H9 (cell line): Measurements from ENCODE around the gene ALDH1A1. TPM values are rescaled to one million over a fixed set of nuclear protein-coding genes. Genes with fewer than 3 reads are reported as not detected.

Source experiments
- DNase-seq: peaks from one replicate; pipeline ENCODE4 v3.0.0-alpha.2; 2017
- H2AFZ ChIP-seq: one replicate; pipeline ENCODE4 v1.6.1; 2013; ENCODE audit warnings: mild to moderate bottlenecking, low read length, control low read depth, moderate library complexity
- H2AK5ac ChIP-seq: 2 replicates; pipeline ENCODE4 v1.6.1; 2013; ENCODE audit warnings: low read length, control low read depth, mixed read lengths; ENCODE audit not compliant: insufficient read length
- H2BK120ac ChIP-seq: one replicate; pipeline ENCODE4 v1.6.1; 2013; ENCODE audit warnings: low read depth, mild to moderate bottlenecking, low read length, control low read depth, inconsistent platforms; ENCODE audit not compliant: poor library complexity, severe bottlenecking
- H2BK12ac ChIP-seq: 2 replicates; pipeline ENCODE4 v1.6.1; 2013; ENCODE audit warnings: low read length, control low read depth, mixed read lengths, low read depth; ENCODE audit not compliant: insufficient read length
- H2BK15ac ChIP-seq: 2 replicates; pipeline ENCODE4 v1.6.1; 2013; ENCODE audit warnings: low read depth, low read length, control low read depth
- H2BK20ac ChIP-seq: one replicate; pipeline ENCODE4 v1.6.1; 2013; ENCODE audit warnings: low read depth, mild to moderate bottlenecking, low read length, control low read depth, inconsistent platforms; ENCODE audit not compliant: poor library complexity, severe bottlenecking
- H2BK5ac ChIP-seq: 2 replicates; pipeline ENCODE4 v1.6.1; 2013; ENCODE audit warnings: low read length, control low read depth, mixed read lengths; ENCODE audit not compliant: insufficient read length
- H3K14ac ChIP-seq: 2 replicates; pipeline ENCODE4 v1.6.1; 2013; ENCODE audit warnings: low read length, control low read depth; ENCODE audit not compliant: insufficient read depth
- H3K18ac ChIP-seq: 2 replicates; pipeline ENCODE4 v1.6.1; 2013; ENCODE audit warnings: low read depth, mild to moderate bottlenecking, mixed read lengths, low read length, control low read depth; ENCODE audit not compliant: insufficient read length
- H3K23ac ChIP-seq: 2 replicates; pipeline ENCODE4 v1.6.1; 2013; ENCODE audit warnings: low read length, control low read depth, mixed read lengths, low read depth; ENCODE audit not compliant: insufficient read length
- H3K23me2 ChIP-seq: 2 replicates; pipeline ENCODE4 v1.6.1; 2013; ENCODE audit warnings: low read depth, mild to moderate bottlenecking, mixed read lengths, low read length, control low read depth; ENCODE audit not compliant: insufficient read length, poor library complexity, severe bottlenecking
- H3K27ac ChIP-seq: 2 replicates; pipeline ENCODE4 v1.5.1; 2013; ENCODE audit warnings: low read length, control low read depth, mixed read lengths, low read depth; ENCODE audit not compliant: insufficient read length
- H3K27me3 ChIP-seq: 2 replicates; pipeline ENCODE4 v1.6.1; 2013; ENCODE audit warnings: low read length, control low read depth, inconsistent platforms; ENCODE audit not compliant: insufficient read depth
- H3K4ac ChIP-seq: 2 replicates; pipeline ENCODE4 v1.6.1; 2013; ENCODE audit warnings: low read depth, mild to moderate bottlenecking, control low read depth, inconsistent platforms, low read length, moderate library complexity
- H3K4me1 ChIP-seq: 2 replicates; pipeline ENCODE4 v1.6.1; 2013; ENCODE audit warnings: low read length, control low read depth, inconsistent platforms; ENCODE audit not compliant: insufficient read depth
- H3K4me2 ChIP-seq: 2 replicates; pipeline ENCODE4 v1.6.1; 2013; ENCODE audit warnings: low read length, control low read depth, mixed read lengths; ENCODE audit not compliant: insufficient read length, insufficient read depth
- H3K56ac ChIP-seq: 2 replicates; pipeline ENCODE4 v1.6.1; 2013; ENCODE audit warnings: low read depth, mild to moderate bottlenecking, mixed read lengths, low read length, control low read depth; ENCODE audit not compliant: insufficient read length
- H3K79me1 ChIP-seq: 2 replicates; pipeline ENCODE4 v1.6.1; 2013; ENCODE audit warnings: low read depth, mild to moderate bottlenecking, moderate library complexity, low read length, control low read depth, inconsistent platforms; ENCODE audit not compliant: insufficient read depth, poor library complexity, severe bottlenecking
- H3K79me2 ChIP-seq: 2 replicates; pipeline ENCODE4 v1.6.1; 2013; ENCODE audit warnings: low read length, control low read depth, inconsistent platforms; ENCODE audit not compliant: insufficient read depth
- H3K9ac ChIP-seq: 2 replicates; pipeline ENCODE4 v1.6.1; 2013; ENCODE audit warnings: low read length, control low read depth, mixed read lengths; ENCODE audit not compliant: insufficient read length; ENCODE audit errors: extremely low read depth
- H3K9me3 ChIP-seq: one replicate; pipeline ENCODE4 v1.6.1; 2013; ENCODE audit warnings: low read depth, low read length, inconsistent platforms; ENCODE audit not compliant: control insufficient read depth
- H3T11ph ChIP-seq: one replicate; pipeline ENCODE4 v1.6.1; 2013; ENCODE audit warnings: mild to moderate bottlenecking, low read length, control low read depth, inconsistent platforms
- H4K20me1 ChIP-seq: one replicate; pipeline ENCODE4 v1.6.1; 2013; ENCODE audit not compliant: control insufficient read depth, insufficient read length, insufficient read depth
- H4K5ac ChIP-seq: 2 replicates; pipeline ENCODE4 v1.6.1; 2013; ENCODE audit warnings: low read depth, mild to moderate bottlenecking, mixed read lengths, low read length, control low read depth; ENCODE audit not compliant: insufficient read length
- H4K8ac ChIP-seq: replicated peaks from 2 replicates; pipeline ENCODE4 v1.6.1; 2013; ENCODE audit warnings: low read length, control low read depth, mixed read lengths, low read depth; ENCODE audit not compliant: insufficient read length
- H4K91ac ChIP-seq: 2 replicates; pipeline ENCODE4 v1.6.1; 2013; ENCODE audit warnings: low read depth, mild to moderate bottlenecking, moderate library complexity, mixed read lengths, low read length, control low read depth; ENCODE audit not compliant: insufficient read length
- H3K27ac Mint-ChIP-seq, 3 experiments: 2 replicates in 2 of 3; 3 replicates in 1 of 3; pipeline ENCODE4 v1.8.0; 2020 to 2021; ENCODE audit warnings: mixed read lengths in 3 of 3, mild to moderate bottlenecking in 1 of 3, moderate library complexity in 1 of 3
- H3K27me3 Mint-ChIP-seq: 2 replicates; pipeline ENCODE4 v1.8.0; 2021; ENCODE audit warnings: low read depth, mild to moderate bottlenecking, moderate library complexity, mixed read lengths
- H3K36me3 Mint-ChIP-seq, 3 experiments: 2 replicates in 2 of 3; 3 replicates in 1 of 3; pipeline ENCODE4 v1.8.0; 2020 to 2021; ENCODE audit warnings: low read depth in 3 of 3, mixed read lengths in 3 of 3; ENCODE audit not compliant: insufficient read depth in 1 of 3
- H3K4me1 Mint-ChIP-seq, 2 experiments: 2 replicates each; pipeline ENCODE4 v1.8.0; 2020; ENCODE audit warnings: mixed read lengths in 2 of 2
- H3K4me3 Mint-ChIP-seq, 2 experiments: 2 replicates in 1 of 2; 3 replicates in 1 of 2; pipeline ENCODE4 v1.8.0; 2020 to 2021; ENCODE audit warnings: mild to moderate bottlenecking in 2 of 2, mixed read lengths in 2 of 2, moderate library complexity in 1 of 2
- H3K9me3 Mint-ChIP-seq, 2 experiments: 2 replicates in 1 of 2; 3 replicates in 1 of 2; pipeline ENCODE4 v1.8.0; 2020; ENCODE audit warnings: mild to moderate bottlenecking in 2 of 2, mixed read lengths in 2 of 2, moderate library complexity in 1 of 2
- CTCF ChIP-seq: fragments of 200-600 bp; sonication (generic); conservative IDR thresholded peaks from 3 replicates; pipeline ENCODE4 v1.8.0; 2021; ENCODE audit warnings: antibody characterized with exemption, mild to moderate bottlenecking
- WGBS: extraction: QIAGEN DNeasy Blood & Tissue Kit; methylation state at CpG from one replicate; pipeline ENCODE4 v1.1.7; 2013; ENCODE audit warnings: missing lambda C conversion rate, low lambda C conversion rate, mixed read lengths; ENCODE audit not compliant: insufficient read length; ENCODE audit errors: extremely low coverage; 5-methylcytosine and 5-hydroxymethylcytosine counted together
- total RNA-seq: library from RNA; stranded (reverse); gene quantifications from 2 replicates; pipeline ENCODE4 v1.2.1, GENCODE V29; 2021

The ALDH1A1 gene
- total RNA-seq, 1 experiment from 2014 or later, result 1.1 TPM

GRCh38 chr9:72986522-72987116 is 33.8 kb upstream of the ALDH1A1 start:
- Histone ChIP-seq H2AFZ (no peak overlapping the region), H3K56ac (no peak overlapping the region), H4K91ac (no peak overlapping the region), H3K79me2 (no peaks in the 10 kb centered on the region), H2BK20ac (no peak overlapping the region), H3K4ac (no peak overlapping the region), H3K23me2 (no peaks in the 10 kb centered on the region), H2AK5ac (no peak overlapping the region), H3K4me1 (no peaks in the 10 kb centered on the region), H3K4me2 (no peak overlapping the region), H3K23ac (no peak overlapping the region), H3K9me3 (no peaks in the 10 kb centered on the region), H2BK5ac (no peak overlapping the region), H3K18ac (no peak overlapping the region), H4K20me1 (no peaks in the 10 kb centered on the region), H2BK12ac (no peak overlapping the region), H4K8ac (no peak overlapping the region), H3K79me1 (no peaks in the 10 kb centered on the region), H3K9ac (no peak overlapping the region), H2BK120ac (no peak overlapping the region), H3K27me3 (no peaks in the 10 kb centered on the region), H2BK15ac (no peak overlapping the region), H3K27ac (no peak overlapping the region), H3K14ac (no peak overlapping the region), H4K5ac (no peak overlapping the region), H3T11ph (no peak overlapping the region)
- WGBS, result no CpG with 5 or more reads among the region's 6 CpGs
- no peaks in the 10 kb centered on the region for H3K9me3 Mint-ChIP-seq
- peak overlapping the region in 1 of 3 experiments; percentile 69; a peak in 1 of 7 replicates for H3K27ac Mint-ChIP-seq
- no peaks in the 10 kb centered on the region for H3K27me3 Mint-ChIP-seq
- no peak for TF ChIP-seq CTCF
- H3K4me3 Mint-ChIP-seq, result no peak overlapping the region
- no peak for DNase-seq
- H3K4me1 Mint-ChIP-seq, result no peaks in the 10 kb centered on the region
- no peaks in the 10 kb centered on the region for H3K36me3 Mint-ChIP-seq
